ENCODE results near the gene FGF19. TPM values are rescaled to one million over a fixed set of nuclear protein-coding genes. Genes with fewer than 3 reads are reported as not detected.
"Not testable (repeated sequence)": the region's sequence is repeated elsewhere in the genome, so short reads cannot be mapped to it uniquely, and the experiment has no call there.

The FGF19 gene
- polyA plus RNA-seq, 2 donors, result not detected

GRCh38 chr11:69689484-69690319 is 14.1 kb downstream of the FGF19 start:
- H3K4me1 ChIP-seq (ENCODE audit: control insufficient read depth in 2 of 2, insufficient read depth in 2 of 2, low read length in 1 of 2), result peaks cover 0 to 3% of the 10 kb centered on the region in 2 donors
- H3K36me3 ChIP-seq (ENCODE audit: control insufficient read depth in 2 of 2, insufficient read depth in 2 of 2, low read length in 1 of 2), result no peaks in the 10 kb centered on the region
- H3K27me3 ChIP-seq (ENCODE audit: control insufficient read depth in 1 of 2, insufficient read depth in 2 of 2, low read length in 2 of 2), result no peaks in the 10 kb centered on the region
- H3K27ac ChIP-seq (ENCODE audit: low read depth in 2 of 2, low read length in 1 of 2), result no peak overlapping the region
- peaks cover 0 to 2% of the 10 kb centered on the region in 2 donors for H3K9me3 ChIP-seq (ENCODE audit: control insufficient read depth in 2 of 2, insufficient read depth in 1 of 2, low read depth in 1 of 2, low read length in 1 of 2)
- H3K4me3 ChIP-seq (ENCODE audit: low read depth in 1 of 2, low read length in 2 of 2), result no peak overlapping the region
- 79 to 90% methylated on average over 5 of the region's 5 CpGs for WGBS, 2 donors

GRCh38 chr11:69687969-69688771 is 15.7 kb downstream of the FGF19 start:
- not testable (repeated sequence) for H3K4me1 ChIP-seq (ENCODE audit: control insufficient read depth in 2 of 2, insufficient read depth in 2 of 2, low read length in 1 of 2); H3K9me3 ChIP-seq (ENCODE audit: control insufficient read depth in 2 of 2, insufficient read depth in 1 of 2, low read depth in 1 of 2, low read length in 1 of 2); H3K4me3 ChIP-seq (ENCODE audit: low read depth in 1 of 2, low read length in 2 of 2); H3K27ac ChIP-seq (ENCODE audit: low read depth in 2 of 2, low read length in 1 of 2); H3K36me3 ChIP-seq (ENCODE audit: control insufficient read depth in 2 of 2, insufficient read depth in 2 of 2, low read length in 1 of 2); H3K27me3 ChIP-seq (ENCODE audit: control insufficient read depth in 1 of 2, insufficient read depth in 2 of 2, low read length in 2 of 2)
- WGBS, 2 donors, result 62 to 67% methylated on average over 5 of the region's 5 CpGs

- Histone ChIP-seq H3K27ac (ENCODE audit: low read depth in 2 of 2, low read length in 1 of 2) (no peak overlapping the region), H3K4me1 (ENCODE audit: control insufficient read depth in 2 of 2, insufficient read depth in 2 of 2, low read length in 1 of 2) (peaks cover 0 to 3% of the 10 kb centered on the region in 2 donors), H3K4me3 (ENCODE audit: low read depth in 1 of 2, low read length in 2 of 2) (no peak overlapping the region), H3K36me3 (ENCODE audit: control insufficient read depth in 2 of 2, insufficient read depth in 2 of 2, low read length in 1 of 2) (no peaks in the 10 kb centered on the region), H3K27me3 (ENCODE audit: control insufficient read depth in 1 of 2, insufficient read depth in 2 of 2, low read length in 2 of 2) (no peaks in the 10 kb centered on the region), H3K9me3 (ENCODE audit: control insufficient read depth in 2 of 2, insufficient read depth in 1 of 2, low read depth in 1 of 2, low read length in 1 of 2) (peaks cover 0 to 5% of the 10 kb centered on the region in 2 donors)
- WGBS, 2 donors, result 82 to 85% methylated on average over 8 of the region's 8 CpGs
These were observed 17.0 kb downstream of the FGF19 start for GRCh38 chr11:69686856-69687255.

GRCh38 chr11:69686452-69686851 is 17.4 kb downstream of the FGF19 start:
- no peaks in the 10 kb centered on the region for H3K27me3 ChIP-seq (ENCODE audit: control insufficient read depth in 1 of 2, insufficient read depth in 2 of 2, low read length in 2 of 2)
- H3K36me3 ChIP-seq (ENCODE audit: control insufficient read depth in 2 of 2, insufficient read depth in 2 of 2, low read length in 1 of 2), result no peaks in the 10 kb centered on the region
- no peak overlapping the region for H3K4me3 ChIP-seq (ENCODE audit: low read depth in 1 of 2, low read length in 2 of 2)
- peaks cover 0 to 3% of the 10 kb centered on the region in 2 donors for H3K4me1 ChIP-seq (ENCODE audit: control insufficient read depth in 2 of 2, insufficient read depth in 2 of 2, low read length in 1 of 2)
- no peak overlapping the region for H3K27ac ChIP-seq (ENCODE audit: low read depth in 2 of 2, low read length in 1 of 2)
- WGBS, 2 donors, result 74 to 79% methylated on average over 13 of the region's 13 CpGs
- peaks cover 0 to 5% of the 10 kb centered on the region in 2 donors for H3K9me3 ChIP-seq (ENCODE audit: control insufficient read depth in 2 of 2, insufficient read depth in 1 of 2, low read depth in 1 of 2, low read length in 1 of 2)

- peaks cover 0 to 5% of the 10 kb centered on the region in 2 donors for H3K9me3 ChIP-seq (ENCODE audit: control insufficient read depth in 2 of 2, insufficient read depth in 1 of 2, low read depth in 1 of 2, low read length in 1 of 2)
- H3K36me3 ChIP-seq (ENCODE audit: control insufficient read depth in 2 of 2, insufficient read depth in 2 of 2, low read length in 1 of 2), result no peaks in the 10 kb centered on the region
- no peak overlapping the region for H3K27ac ChIP-seq (ENCODE audit: low read depth in 2 of 2, low read length in 1 of 2)
- H3K27me3 ChIP-seq (ENCODE audit: control insufficient read depth in 1 of 2, insufficient read depth in 2 of 2, low read length in 2 of 2), result no peaks in the 10 kb centered on the region
- 56 to 60% methylated on average over 8 of the region's 8 CpGs for WGBS, 2 donors
- peaks cover 0 to 3% of the 10 kb centered on the region in 2 donors for H3K4me1 ChIP-seq (ENCODE audit: control insufficient read depth in 2 of 2, insufficient read depth in 2 of 2, low read length in 1 of 2)
- no peak overlapping the region for H3K4me3 ChIP-seq (ENCODE audit: low read depth in 1 of 2, low read length in 2 of 2)
These were observed 18.5 kb downstream of the FGF19 start for GRCh38 chr11:69685348-69685747.

GRCh38 chr11:69684651-69685050 is 19.2 kb downstream of the FGF19 start:
- Histone ChIP-seq H3K4me3 (ENCODE audit: low read depth in 1 of 2, low read length in 2 of 2) (no peak overlapping the region), H3K9me3 (ENCODE audit: control insufficient read depth in 2 of 2, insufficient read depth in 1 of 2, low read depth in 1 of 2, low read length in 1 of 2) (peaks cover 0 to 5% of the 10 kb centered on the region in 2 donors), H3K36me3 (ENCODE audit: control insufficient read depth in 2 of 2, insufficient read depth in 2 of 2, low read length in 1 of 2) (no peaks in the 10 kb centered on the region), H3K27ac (ENCODE audit: low read depth in 2 of 2, low read length in 1 of 2) (no peak overlapping the region), H3K27me3 (ENCODE audit: control insufficient read depth in 1 of 2, insufficient read depth in 2 of 2, low read length in 2 of 2) (no peaks in the 10 kb centered on the region), H3K4me1 (ENCODE audit: control insufficient read depth in 2 of 2, insufficient read depth in 2 of 2, low read length in 1 of 2) (peaks cover 0 to 3% of the 10 kb centered on the region in 2 donors)
- WGBS, 2 donors, result 74 to 81% methylated on average over 10 to 11 of the region's 11 CpGs

- Histone ChIP-seq H3K27me3 (ENCODE audit: control insufficient read depth in 1 of 2, insufficient read depth in 2 of 2, low read length in 2 of 2) (no peaks in the 10 kb centered on the region), H3K4me1 (ENCODE audit: control insufficient read depth in 2 of 2, insufficient read depth in 2 of 2, low read length in 1 of 2) (peaks cover 0 to 3% of the 10 kb centered on the region in 2 donors), H3K4me3 (ENCODE audit: low read depth in 1 of 2, low read length in 2 of 2) (no peak overlapping the region), H3K9me3 (ENCODE audit: control insufficient read depth in 2 of 2, insufficient read depth in 1 of 2, low read depth in 1 of 2, low read length in 1 of 2) (peaks cover 0 to 5% of the 10 kb centered on the region in 2 donors), H3K36me3 (ENCODE audit: control insufficient read depth in 2 of 2, insufficient read depth in 2 of 2, low read length in 1 of 2) (no peaks in the 10 kb centered on the region), H3K27ac (ENCODE audit: low read depth in 2 of 2, low read length in 1 of 2) (no peak overlapping the region)
- 56 to 59% methylated on average over 9 of the region's 9 CpGs for WGBS, 2 donors
These were observed 20.0 kb downstream of the FGF19 start for GRCh38 chr11:69683764-69684333.

- WGBS, 2 donors, result 91 to 92% methylated on average over 7 of the region's 7 CpGs
- H3K36me3 ChIP-seq (ENCODE audit: control insufficient read depth in 2 of 2, insufficient read depth in 2 of 2, low read length in 1 of 2), result no peaks in the 10 kb centered on the region
- H3K4me3 ChIP-seq (ENCODE audit: low read depth in 1 of 2, low read length in 2 of 2), result no peak overlapping the region
- H3K9me3 ChIP-seq (ENCODE audit: control insufficient read depth in 2 of 2, insufficient read depth in 1 of 2, low read depth in 1 of 2, low read length in 1 of 2), result peaks cover 0 to 5% of the 10 kb centered on the region in 2 donors
- H3K4me1 ChIP-seq (ENCODE audit: control insufficient read depth in 2 of 2, insufficient read depth in 2 of 2, low read length in 1 of 2), result peaks cover 0 to 3% of the 10 kb centered on the region in 2 donors
- H3K27ac ChIP-seq (ENCODE audit: low read depth in 2 of 2, low read length in 1 of 2), result no peak overlapping the region
- no peaks in the 10 kb centered on the region for H3K27me3 ChIP-seq (ENCODE audit: control insufficient read depth in 1 of 2, insufficient read depth in 2 of 2, low read length in 2 of 2)
These were observed 21.0 kb downstream of the FGF19 start for GRCh38 chr11:69682681-69683326.

GRCh38 chr11:69682221-69682620 is 21.6 kb downstream of the FGF19 start:
- peaks cover 0 to 3% of the 10 kb centered on the region in 2 donors for H3K4me1 ChIP-seq (ENCODE audit: control insufficient read depth in 2 of 2, insufficient read depth in 2 of 2, low read length in 1 of 2)
- H3K27me3 ChIP-seq (ENCODE audit: control insufficient read depth in 1 of 2, insufficient read depth in 2 of 2, low read length in 2 of 2), result no peaks in the 10 kb centered on the region
- no peak overlapping the region for H3K4me3 ChIP-seq (ENCODE audit: low read depth in 1 of 2, low read length in 2 of 2)
- H3K9me3 ChIP-seq (ENCODE audit: control insufficient read depth in 2 of 2, insufficient read depth in 1 of 2, low read depth in 1 of 2, low read length in 1 of 2), result peaks cover 0 to 5% of the 10 kb centered on the region in 2 donors
- 73 to 86% methylated on average over 6 of the region's 6 CpGs for WGBS, 2 donors
- H3K36me3 ChIP-seq (ENCODE audit: control insufficient read depth in 2 of 2, insufficient read depth in 2 of 2, low read length in 1 of 2), result no peaks in the 10 kb centered on the region
- no peak overlapping the region for H3K27ac ChIP-seq (ENCODE audit: low read depth in 2 of 2, low read length in 1 of 2)

All from esophagus (tissue), 2 donors.